Caki2 (cell line): ENCODE results near the gene TBXAS1. TPM values are rescaled to one million over a fixed set of nuclear protein-coding genes. Genes with fewer than 3 reads are reported as not detected.

Source experiments
- DNase-seq: peaks from one replicate; pipeline ENCODE4 v3.0.0-alpha.2; 2015; ENCODE audit warnings: low read depth
- in situ Hi-C: cut with HindIII; loops from 2 replicates; pipeline ENCODE4 v1.10.0; 2016; ENCODE audit warnings: low sequenced_read_pairs, low pct_unique_long_range_greater_than_20kb, mixed read lengths
- total RNA-seq: library from RNA; depleted of rRNA; stranded (reverse); fragments of >200 nt; shearing (Covaris generic); gene quantifications from 2 replicates; pipeline ENCODE4 v1.2.3, GENCODE V29; 2014; ENCODE audit warnings: low replicate concordance

The TBXAS1 gene
- total RNA-seq, 1 experiment from 2014 or later: 48.6 TPM

GRCh38 chr7:139982927-139983920, 154.2 kb downstream of the TBXAS1 start:
- in situ Hi-C loops: no loop called here

GRCh38 chr7:139984642-139985539, 155.8 kb downstream of the TBXAS1 start:
- DNase-seq: no peak
- in situ Hi-C loops: no loop called here

More at GRCh38 chr7:139982927-139983920, 154.2 kb downstream of the TBXAS1 start:
- no peak for DNase-seq

GRCh38 chr7:139985811-139986210, 156.7 kb downstream of the TBXAS1 start:
- DNase-seq: no peak
- in situ Hi-C loops: no loop called here

- in situ Hi-C loops: no loop called here
- no peak for DNase-seq
Measured at GRCh38 chr7:139987691-139988516, 158.8 kb downstream of the TBXAS1 start.

GRCh38 chr7:139989366-139990141, 160.5 kb downstream of the TBXAS1 start:
- in situ Hi-C loops: no loop called here
- no peak for DNase-seq

GRCh38 chr7:139990142-139990535, 161.1 kb downstream of the TBXAS1 start:
- DNase-seq: no peak
- in situ Hi-C loops: no loop called here

GRCh38 chr7:139990571-139991268, 161.7 kb downstream of the TBXAS1 start:
- in situ Hi-C loops: no loop called here
- DNase-seq: no peak

- in situ Hi-C loops: no loop called here
- DNase-seq: no peak
Measured at GRCh38 chr7:139991269-139991666, 162.2 kb downstream of the TBXAS1 start.

GRCh38 chr7:139991911-139992310, 162.8 kb downstream of the TBXAS1 start:
- in situ Hi-C loops: no loop called here

GRCh38 chr7:139992353-139993044, 163.4 kb downstream of the TBXAS1 start:
- in situ Hi-C loops: no loop called here

More at GRCh38 chr7:139991911-139992310, 162.8 kb downstream of the TBXAS1 start:
- DNase-seq: no peak

GRCh38 chr7:139993169-139993568, 164.1 kb downstream of the TBXAS1 start:
- in situ Hi-C loops: no loop called here
- DNase-seq: no peak

More at GRCh38 chr7:139992353-139993044, 163.4 kb downstream of the TBXAS1 start:
- no peak for DNase-seq

GRCh38 chr7:139993592-139993991, 164.5 kb downstream of the TBXAS1 start:
- in situ Hi-C loops: no loop called here
- DNase-seq: no peak

- in situ Hi-C loops: no loop called here
- DNase-seq: no peak
Measured at GRCh38 chr7:139994356-139994755, 165.3 kb downstream of the TBXAS1 start.

GRCh38 chr7:139995017-139995915, 166.2 kb downstream of the TBXAS1 start:
- DNase-seq: no peak
- in situ Hi-C loops: no loop called here

GRCh38 chr7:139998572-139998971, 169.5 kb downstream of the TBXAS1 start:
- no peak for DNase-seq
- in situ Hi-C loops: no loop called here
